KOPT-K1 (cell line): Measurements from ENCODE around the gene INF2.
"Not testable (repeated sequence)": the region's sequence is repeated elsewhere in the genome, so short reads cannot be mapped to it uniquely, and the experiment has no call there.

Experiments
- H3K27ac ChIP-seq: fragments of 200-600 bp; sonication (generic); 2 replicates; pipeline ENCODE4 v1.5.1; 2016; ENCODE audit warnings: antibody characterized with exemption, mild to moderate bottlenecking, low read depth, low read length; ENCODE audit not compliant: poor library complexity, severe bottlenecking
- H3K36me3 ChIP-seq: fragments of 200-600 bp; sonication (generic); 2 replicates; pipeline ENCODE4 v1.5.1; 2017; ENCODE audit warnings: antibody characterized with exemption, mild to moderate bottlenecking, low read length, moderate library complexity; ENCODE audit not compliant: insufficient read depth
- H3K9me3 ChIP-seq: fragments of 200-600 bp; sonication (generic); 2 replicates; pipeline ENCODE4 v1.5.1; 2017; ENCODE audit warnings: antibody characterized with exemption, low read length, mild to moderate bottlenecking; ENCODE audit not compliant: insufficient read depth, poor library complexity, severe bottlenecking

The INF2 gene

DNA sequence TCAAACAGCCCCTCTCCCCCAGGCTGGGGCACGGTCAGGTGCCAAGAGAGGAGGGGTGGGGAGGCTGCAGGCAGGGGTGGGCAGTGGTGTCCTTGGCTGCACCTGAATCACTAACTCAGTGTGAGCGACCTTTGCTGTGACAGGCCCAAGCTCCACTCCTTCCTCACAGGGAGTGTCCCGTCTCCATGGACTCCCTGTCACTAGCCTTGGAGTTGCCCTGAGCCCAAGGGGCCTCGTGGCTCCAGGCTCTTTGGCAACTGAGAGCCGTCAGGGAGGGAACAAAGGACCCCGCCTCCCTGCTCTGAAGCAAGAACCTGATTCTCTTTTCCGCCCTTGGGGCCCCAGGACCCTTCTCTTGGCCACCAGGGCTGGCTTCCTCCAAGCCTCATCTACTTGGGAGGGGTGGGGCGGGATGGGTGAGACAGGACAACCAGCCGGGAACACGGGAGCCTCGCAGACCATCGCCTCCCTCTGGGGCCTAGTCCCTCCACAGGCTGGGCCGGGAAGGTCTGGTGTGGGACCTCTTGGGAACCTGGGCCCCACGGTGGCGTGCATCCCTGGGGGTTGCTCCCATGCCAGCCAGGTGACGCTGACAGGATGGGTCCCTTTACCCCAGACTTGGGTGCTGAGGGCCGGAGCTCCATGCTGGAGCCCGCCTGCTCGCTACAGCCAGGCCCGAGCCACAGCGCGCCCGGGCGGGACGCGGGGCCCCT lies 33.7 kb downstream of the INF2 start:
- H3K27ac ChIP-seq: no peak overlapping the region
- H3K36me3 ChIP-seq: peaks cover 31% of the 10 kb centered on the region; the same call in 1 of the 2 replicates
- H3K9me3 ChIP-seq: no peaks in the 10 kb centered on the region

DNA sequence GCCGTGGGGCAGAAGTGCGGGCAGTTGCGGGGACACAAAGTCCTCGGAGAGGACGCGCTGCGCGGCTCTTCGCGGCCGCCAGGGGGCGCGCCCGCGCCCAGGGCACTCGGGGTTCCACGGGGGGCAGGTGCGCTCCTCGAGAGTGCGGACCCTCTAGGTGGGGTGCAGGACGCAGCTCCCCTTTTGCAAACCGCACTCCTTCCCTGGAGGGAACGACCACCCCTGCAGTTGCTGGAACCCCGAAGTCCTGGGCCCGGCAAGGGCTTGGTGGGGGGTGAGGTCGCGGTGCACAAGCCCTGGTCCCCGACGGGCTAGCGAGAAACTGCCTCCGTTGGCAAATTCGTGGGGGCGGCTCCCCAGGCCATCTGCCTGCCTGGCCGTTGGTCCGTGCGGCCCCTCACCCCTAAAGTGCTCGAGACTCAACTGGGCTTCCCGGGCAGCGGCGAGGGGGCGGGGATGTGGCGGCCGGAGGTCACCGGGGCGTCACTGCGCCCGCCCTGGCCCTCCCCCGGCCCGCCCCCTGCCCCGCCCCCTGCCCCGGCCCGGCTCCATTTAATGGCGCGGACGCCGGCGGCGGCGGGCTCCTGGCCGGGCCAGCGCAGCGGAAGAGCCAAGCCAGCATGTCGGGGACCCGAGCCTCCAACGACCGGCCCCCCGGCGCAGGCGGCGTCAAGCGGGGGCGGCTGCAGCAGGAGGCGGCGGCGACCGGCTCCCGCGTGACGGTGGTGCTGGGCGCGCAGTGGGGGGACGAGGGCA lies 34.4 kb downstream of the INF2 start, which contains the start of gene ADSS1:
ADSS1 (plus strand) TSS at position 579 of the 756 bp plus-strand sequence; CDS start at position 621, 42 bp downstream.
- Histone ChIP-seq H3K27ac (no peak within 1 kb of the TSS), H3K9me3 (no peaks in the 10 kb centered on the region)

DNA sequence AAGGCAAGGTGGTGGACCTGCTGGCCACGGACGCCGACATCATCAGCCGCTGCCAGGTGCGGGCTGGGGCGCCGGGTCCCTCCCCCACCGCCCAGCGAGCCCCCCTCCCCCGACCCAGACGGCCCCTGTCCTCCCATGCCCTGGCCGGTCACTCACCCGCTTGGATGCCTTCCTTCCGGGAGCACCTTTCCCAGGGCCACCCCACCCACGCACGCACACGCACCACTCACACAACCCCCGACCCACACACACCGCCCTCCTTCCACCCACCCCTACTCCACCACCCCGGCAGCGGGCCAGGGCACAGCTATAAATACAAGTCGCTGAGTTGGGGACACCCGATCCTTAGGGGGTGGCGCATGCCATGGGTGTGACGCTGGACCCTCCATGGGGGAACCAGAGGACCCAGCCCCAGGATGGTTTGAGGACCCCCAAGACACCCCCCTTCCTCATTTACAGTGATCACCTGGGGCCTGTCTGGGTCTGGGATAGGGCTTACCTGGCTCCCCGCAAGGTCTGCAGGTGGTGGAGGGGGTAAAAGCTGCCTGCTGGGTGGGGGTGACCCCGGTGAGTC lies 35.1 kb downstream of the INF2 start:
- Histone ChIP-seq H3K27ac (no peak overlapping the region), H3K9me3 (no peaks in the 10 kb centered on the region), H3K36me3 (peaks cover 23% of the 10 kb centered on the region; the same call in 1 of the 2 replicates)

More for the DNA sequence above, 34.4 kb downstream of the INF2 start, which contains the start of gene ADSS1:
- H3K36me3 ChIP-seq: peaks cover 30% of the 10 kb centered on the region; the same call in 1 of the 2 replicates

DNA sequence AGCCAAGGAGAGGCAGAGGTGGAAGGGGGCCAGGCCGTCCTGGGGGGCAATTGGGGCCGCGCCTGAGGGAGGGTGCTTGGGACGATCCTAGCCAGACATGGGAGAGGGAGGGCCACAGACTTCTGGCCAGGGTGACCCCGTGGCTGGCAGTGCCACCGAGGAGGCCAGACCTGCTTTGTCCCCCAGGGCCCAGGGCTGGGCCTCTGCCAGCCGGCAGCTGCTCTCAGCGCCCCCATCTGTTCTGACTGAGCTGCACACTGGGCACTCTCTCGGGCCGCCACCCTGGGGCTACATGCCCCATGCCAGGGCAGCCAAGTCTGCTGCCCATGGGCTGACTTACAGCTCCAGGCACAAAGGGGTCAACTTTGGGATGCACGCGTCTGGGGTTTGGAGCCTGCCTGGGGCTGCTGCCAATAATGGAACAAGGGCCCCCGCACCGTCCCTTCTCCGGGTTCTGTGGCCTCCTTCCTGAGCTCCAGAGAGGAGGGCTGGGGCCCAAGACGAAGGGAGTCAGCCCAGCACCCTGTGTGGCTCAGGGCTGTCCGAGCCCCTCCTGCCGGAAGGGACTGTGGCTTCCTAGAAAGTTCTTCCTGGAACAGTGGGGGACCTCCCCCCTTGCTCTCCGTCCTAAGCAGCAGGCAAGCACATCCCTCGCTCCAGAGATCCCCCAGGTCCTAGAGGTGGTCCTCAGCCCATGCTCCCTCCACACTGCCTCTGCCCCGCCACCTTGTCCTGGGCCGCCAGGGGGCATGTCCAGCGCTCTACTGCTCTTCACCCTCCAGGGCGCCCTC lies 35.8 kb downstream of the INF2 start:
- Histone ChIP-seq H3K27ac (no peak overlapping the region), H3K9me3 (no peaks in the 10 kb centered on the region), H3K36me3 (peaks cover 17% of the 10 kb centered on the region; the same call in 1 of the 2 replicates)

DNA sequence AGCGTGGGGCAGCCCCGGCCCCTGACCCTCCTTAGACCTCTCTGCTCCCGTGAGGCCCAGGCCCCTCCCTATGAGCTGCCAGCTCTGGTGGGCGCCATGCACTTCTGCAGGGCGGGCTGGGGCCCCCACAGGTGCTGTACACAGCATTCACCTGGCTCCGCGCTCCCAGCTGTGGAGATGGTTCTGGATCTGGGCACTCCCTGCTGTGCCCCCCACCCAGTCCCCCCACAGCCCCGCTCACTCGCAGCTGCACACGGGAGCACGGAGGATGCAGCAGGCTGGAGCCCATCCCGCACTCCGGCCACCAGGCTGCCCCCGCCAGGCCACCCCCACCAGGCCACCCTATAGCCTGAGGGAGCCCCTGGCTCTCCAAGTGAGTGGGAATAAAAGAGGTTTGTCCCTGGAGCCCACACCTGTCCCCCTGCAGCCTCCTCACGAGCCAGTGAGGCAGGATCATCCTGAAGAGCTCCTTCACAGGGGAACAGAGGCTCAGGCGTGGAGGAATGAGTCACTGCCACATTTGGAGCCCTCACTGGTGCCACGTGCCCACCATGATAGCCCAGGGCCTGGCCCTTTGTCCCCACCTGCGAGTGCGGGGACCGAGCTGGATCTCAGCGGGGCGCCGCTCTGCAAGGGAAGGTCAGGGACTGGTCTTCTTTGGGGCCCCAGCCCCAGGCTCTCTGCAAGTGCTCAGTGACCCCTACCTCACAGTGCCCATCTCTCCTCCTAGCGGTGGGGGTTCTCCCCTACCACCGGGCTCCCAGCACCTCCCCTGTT lies 36.5 kb downstream of the INF2 start:
- H3K9me3 ChIP-seq: no peaks in the 10 kb centered on the region
- H3K36me3 ChIP-seq: peaks cover 16% of the 10 kb centered on the region; the same call in 1 of the 2 replicates
- no peak overlapping the region for H3K27ac ChIP-seq

DNA sequence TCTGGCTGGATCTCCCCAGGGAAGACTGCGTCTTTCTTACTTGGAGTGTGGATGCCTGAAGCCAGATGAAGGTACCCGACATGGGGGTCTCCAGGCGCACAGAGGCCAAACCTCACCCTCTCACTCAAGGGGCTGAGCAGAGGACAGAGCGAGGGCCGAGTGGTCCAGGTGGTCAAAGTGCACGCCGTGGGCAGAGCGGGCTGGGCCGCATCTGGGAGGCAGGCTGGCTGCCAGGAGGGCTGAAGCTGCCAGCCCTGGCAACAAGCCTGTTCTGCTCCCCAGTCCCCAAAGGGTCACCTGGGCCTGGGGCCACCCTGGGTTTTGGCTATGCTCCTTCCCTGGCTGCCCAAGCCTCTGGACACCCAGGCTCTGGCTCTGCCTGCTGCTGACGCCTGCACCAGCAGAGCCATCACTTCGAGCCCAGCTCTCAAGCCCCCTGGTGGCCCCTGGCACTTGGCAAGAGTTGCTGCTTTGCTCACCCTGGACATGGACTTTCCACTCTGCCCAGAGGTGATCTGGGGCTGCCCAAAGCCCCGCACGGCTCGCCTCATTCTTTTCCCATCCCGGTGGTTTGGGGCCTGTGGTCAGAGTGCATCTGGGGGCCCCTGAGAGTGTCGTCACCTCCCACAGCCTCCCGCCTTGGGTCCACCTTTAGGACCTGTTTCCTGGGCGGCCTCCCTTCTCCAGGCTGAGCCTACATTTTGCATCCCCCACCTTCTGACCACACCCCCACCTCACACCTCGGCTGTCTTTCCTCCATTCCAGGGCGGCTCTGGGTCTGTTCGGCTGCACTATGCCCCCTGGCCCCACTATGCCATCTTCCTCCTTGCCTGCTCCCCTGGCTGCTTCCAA lies 37.4 kb downstream of the INF2 start:
- H3K36me3 ChIP-seq: peaks cover 9% of the 10 kb centered on the region; the same call in 1 of the 2 replicates
- H3K27ac ChIP-seq: no peak overlapping the region
- no peaks in the 10 kb centered on the region for H3K9me3 ChIP-seq

DNA sequence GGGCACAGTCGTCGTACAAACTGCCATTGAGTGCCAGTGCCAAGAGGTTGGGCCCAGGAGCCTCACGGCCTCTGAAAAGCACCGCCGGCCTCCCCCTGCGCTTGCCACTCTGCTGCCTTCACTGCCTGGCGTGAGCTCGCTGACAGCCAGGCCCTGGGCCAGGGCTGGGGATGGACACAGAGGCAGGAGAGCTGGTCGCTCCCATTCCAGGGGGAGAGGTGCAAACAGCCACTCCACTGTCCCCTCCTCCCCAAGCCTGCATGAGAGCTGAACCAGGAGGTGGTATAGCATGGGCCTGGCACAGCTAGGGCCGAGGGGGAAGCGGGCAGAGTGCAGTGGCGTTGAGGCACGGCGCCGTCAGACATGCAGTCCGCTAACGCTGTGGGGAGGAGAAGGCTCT lies 39.2 kb downstream of the INF2 start:
- no peak overlapping the region for H3K27ac ChIP-seq
- H3K9me3 ChIP-seq: no peaks in the 10 kb centered on the region
- no peaks in the 10 kb centered on the region for H3K36me3 ChIP-seq

DNA sequence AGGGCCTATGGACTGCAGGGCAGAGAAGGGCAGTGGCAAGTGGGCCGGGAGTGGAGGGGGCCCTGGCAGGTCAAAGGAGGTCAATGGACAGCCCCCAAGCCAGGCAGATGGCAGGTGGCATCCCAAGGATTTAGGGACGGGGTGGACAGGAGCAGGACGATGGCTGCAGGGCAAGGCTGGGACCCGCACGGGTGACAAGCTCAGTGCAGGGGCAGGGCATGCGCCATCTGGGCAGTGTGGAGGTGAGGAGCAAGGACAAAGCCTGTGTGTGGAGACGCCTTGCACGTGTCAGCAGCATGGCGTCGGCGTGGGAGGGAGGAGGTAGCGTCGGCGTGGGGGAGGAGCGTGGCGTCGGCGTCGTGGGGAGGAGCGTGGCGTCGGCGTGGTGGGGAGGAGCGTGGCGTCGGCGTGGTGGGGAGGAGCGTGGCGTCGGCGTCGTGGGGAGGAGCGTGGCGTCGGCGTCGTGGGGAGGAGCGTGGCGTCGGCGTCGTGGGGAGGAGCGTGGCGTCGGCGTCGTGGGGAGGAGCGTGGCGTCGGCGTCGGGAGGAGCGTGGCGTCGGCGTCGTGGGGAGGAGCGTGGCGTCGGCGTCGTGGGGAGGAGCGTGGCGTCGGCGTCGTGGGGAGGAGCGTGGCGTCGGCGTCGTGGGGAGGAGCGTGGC lies 39.9 kb downstream of the INF2 start:
- H3K27ac ChIP-seq, H3K36me3 ChIP-seq, H3K9me3 ChIP-seq: not testable (repeated sequence)

DNA sequence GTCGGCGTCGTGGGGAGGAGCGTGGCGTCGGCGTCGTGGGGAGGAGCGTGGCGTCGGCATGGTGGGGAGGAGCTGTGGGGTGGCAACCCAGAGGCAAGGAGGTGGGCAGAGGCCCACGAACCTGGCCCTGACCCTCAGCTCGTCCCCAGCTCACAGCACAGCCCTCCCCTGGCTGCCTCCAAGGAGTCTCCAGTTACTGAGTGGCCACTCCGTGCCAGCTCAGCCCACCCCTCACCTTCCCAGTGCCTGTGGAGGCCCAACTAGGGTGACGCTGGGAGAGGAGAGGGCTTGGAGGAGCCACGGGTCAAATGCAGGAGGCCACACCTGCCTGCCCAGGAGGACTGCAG lies 40.4 kb downstream of the INF2 start:
- H3K9me3 ChIP-seq: no peaks in the 10 kb centered on the region
- no peaks in the 10 kb centered on the region for H3K36me3 ChIP-seq
- no peak overlapping the region for H3K27ac ChIP-seq

DNA sequence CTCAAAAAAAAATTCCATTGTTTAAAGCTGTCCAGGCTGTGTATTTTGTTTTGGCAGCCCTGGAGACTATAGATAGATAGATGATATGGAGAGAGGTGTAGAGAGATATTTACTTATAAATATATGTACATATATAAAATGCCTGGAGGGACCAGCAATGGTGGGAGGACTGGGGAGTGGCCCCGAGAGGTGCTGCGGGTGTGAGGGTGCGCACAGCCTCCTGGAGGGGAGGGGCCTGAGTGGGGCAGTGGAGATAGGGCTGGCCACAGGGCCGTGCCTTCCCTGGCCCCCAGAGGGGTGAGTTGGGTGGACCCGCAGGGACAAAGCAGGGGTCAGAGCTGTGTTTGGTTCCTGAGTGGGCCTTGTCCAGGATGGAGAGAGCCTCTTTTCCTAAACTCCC lies 41.1 kb downstream of the INF2 start:
- H3K27ac ChIP-seq: no peak overlapping the region
- H3K36me3 ChIP-seq: no peaks in the 10 kb centered on the region
- no peaks in the 10 kb centered on the region for H3K9me3 ChIP-seq

DNA sequence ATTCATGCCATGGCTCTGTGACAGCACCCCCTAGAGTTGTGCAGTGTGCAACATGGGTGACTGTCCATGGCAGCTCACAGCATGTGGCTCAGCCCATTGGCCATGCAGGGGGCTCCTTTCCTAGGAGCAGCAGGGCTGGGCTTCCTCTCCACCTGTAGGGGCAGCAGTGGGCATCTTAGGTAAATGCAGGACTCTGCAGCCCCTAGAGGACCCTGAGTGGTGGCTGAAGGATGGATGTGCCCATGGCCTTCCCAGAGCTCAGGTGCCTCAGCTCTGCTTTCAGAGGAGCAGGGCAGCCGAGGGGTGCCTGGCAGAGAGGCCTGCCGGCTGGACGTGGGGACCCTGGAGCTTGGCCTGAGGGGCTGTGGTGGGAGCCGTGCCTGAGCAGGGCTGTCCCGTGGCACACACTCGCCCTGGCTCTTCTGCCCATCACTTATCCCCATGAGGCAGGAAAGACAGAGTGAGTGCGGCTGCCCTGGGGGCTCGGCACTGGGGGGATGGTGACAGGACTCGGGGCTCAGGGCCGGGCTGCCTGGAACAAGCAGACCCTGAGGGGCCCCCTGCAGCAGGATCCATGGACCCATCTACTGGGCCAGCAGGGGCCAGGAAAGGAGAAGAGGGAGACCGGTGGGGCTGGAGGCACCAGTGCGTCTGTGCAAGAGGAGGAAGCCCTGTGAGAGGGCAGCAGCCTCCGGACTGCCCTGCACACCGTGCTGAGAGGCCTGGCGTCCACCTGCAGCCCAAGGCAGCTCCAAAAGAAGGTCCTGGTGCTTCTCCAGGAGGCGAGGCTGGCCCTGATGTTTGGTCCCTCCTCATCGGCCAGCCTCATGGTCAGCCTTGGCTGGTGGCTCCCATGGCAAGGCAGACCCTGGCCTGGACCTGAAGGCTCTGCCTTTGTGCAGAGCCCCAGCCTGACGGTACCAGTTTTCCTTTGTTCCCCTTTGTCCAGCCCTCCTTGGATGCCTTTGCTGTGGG lies 42.2 kb downstream of the INF2 start:
- H3K9me3 ChIP-seq: no peaks in the 10 kb centered on the region
- H3K36me3 ChIP-seq: no peaks in the 10 kb centered on the region
- H3K27ac ChIP-seq: no peak overlapping the region

DNA sequence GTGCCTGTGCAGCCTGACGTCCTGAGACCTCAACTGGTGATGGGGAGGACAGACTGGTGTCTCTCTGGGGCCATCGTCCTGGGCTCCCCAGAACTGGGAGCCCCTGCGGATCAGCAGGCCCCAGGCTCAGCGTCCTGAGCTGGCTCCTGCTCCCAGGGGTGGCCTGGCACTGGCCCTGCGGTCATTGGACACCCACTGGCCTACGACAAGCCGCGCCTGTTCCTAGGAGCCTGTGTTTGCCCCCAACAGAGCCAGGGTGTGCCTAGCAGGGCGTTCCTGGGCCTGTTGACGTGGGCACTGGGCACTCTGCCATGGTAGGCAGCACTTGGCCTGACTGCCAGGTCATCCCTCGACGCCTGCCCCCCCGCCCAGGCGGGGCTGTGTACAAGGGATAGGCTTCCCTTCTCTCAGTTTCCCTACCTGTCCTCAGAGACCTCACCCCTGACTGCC lies 43.0 kb downstream of the INF2 start:
- H3K9me3 ChIP-seq: no peaks in the 10 kb centered on the region
- H3K36me3 ChIP-seq: no peaks in the 10 kb centered on the region
- no peak overlapping the region for H3K27ac ChIP-seq
